ENCODE data around the gene DYNC1I1. TPM values are rescaled to one million over a fixed set of nuclear protein-coding genes. Genes with fewer than 3 reads are reported as not detected.

The DYNC1I1 gene
- polyA plus RNA-seq, 1 donor from 2014 or later, result 28.9 TPM

DNA sequence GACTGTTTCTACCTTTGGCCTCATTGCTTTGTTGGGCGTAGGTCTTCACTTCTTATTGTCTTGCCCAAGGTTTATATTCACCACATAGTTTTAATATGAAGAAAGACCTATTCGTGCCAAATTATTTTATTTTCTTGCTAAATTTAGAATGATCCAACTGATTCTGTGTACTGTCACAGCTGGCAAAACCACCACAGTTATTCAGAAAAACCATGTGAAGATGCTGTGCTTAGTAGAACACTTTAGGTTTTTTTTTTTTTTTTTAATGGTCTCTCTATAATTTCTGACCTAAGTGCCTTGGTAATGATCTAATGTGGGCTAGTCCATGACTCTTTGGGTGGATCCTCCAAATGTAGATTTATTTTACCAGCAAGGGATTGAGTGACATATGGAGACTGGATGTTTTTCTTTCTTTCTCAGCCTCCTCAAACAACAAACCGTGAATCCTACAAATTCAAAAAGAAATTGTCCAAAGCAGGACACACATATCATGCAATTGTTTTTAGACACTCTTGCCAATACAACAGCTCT is 243.8 kb downstream of the DYNC1I1 start:
- no peak overlapping the region for H3K4me3 ChIP-seq (ENCODE audit: low read length)
- TF ChIP-seq, protein P1, sequence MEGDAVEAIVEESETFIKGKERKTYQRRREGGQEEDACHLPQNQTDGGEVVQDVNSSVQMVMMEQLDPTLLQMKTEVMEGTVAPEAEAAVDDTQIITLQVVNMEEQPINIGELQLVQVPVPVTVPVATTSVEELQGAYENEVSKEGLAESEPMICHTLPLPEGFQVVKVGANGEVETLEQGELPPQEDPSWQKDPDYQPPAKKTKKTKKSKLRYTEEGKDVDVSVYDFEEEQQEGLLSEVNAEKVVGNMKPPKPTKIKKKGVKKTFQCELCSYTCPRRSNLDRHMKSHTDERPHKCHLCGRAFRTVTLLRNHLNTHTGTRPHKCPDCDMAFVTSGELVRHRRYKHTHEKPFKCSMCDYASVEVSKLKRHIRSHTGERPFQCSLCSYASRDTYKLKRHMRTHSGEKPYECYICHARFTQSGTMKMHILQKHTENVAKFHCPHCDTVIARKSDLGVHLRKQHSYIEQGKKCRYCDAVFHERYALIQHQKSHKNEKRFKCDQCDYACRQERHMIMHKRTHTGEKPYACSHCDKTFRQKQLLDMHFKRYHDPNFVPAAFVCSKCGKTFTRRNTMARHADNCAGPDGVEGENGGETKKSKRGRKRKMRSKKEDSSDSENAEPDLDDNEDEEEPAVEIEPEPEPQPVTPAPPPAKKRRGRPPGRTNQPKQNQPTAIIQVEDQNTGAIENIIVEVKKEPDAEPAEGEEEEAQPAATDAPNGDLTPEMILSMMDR (IDR thresholded peaks at IDR 0.05; ENCODE audit: poor library complexity, severe bottlenecking), result no peak
- TF ChIP-seq RAD21 (conservative IDR thresholded peaks at IDR 0.05) (no peak), MXI1 (conservative IDR thresholded peaks at IDR 0.05; ENCODE audit: poor library complexity, severe bottlenecking) (no peak), EZH2 (IDR thresholded peaks at IDR 0.05; ENCODE audit: borderline replicate concordance, insufficient read depth, low read length, poor library complexity, severe bottlenecking) (no peak), SMC3 (conservative IDR thresholded peaks at IDR 0.05; ENCODE audit: poor library complexity) (no peak), EP300 (conservative IDR thresholded peaks at IDR 0.05; ENCODE audit: poor library complexity, severe bottlenecking) (no peak), TAF1 (IDR thresholded peaks at IDR 0.05; ENCODE audit: low read depth) (no peak)
- H3K27me3 ChIP-seq (ENCODE audit: insufficient read depth, low read depth, low read length), result no peaks in the 10 kb centered on the region
- H3F3A ChIP-seq (ENCODE audit: insufficient read depth, low read length, poor library complexity, severe bottlenecking), result no peaks in the 10 kb centered on the region
- H3K9me2 ChIP-seq (ENCODE audit: insufficient read depth, low read length), result no peaks in the 10 kb centered on the region
- H3K9ac ChIP-seq (ENCODE audit: low read length), result no peak overlapping the region
- no peaks in the 10 kb centered on the region for H3K36me3 ChIP-seq (ENCODE audit: insufficient read depth, low read length)
- H3K9me3 ChIP-seq (ENCODE audit: low read length), result no peaks in the 10 kb centered on the region
- no peak overlapping the region for H2AFZ ChIP-seq (ENCODE audit: low read depth, low read length)
- no peak overlapping the region for H3K4me2 ChIP-seq (ENCODE audit: low read length)
- no peak overlapping the region for H3K27ac ChIP-seq (ENCODE audit: low read length)
- no peaks in the 10 kb centered on the region for H3K79me2 ChIP-seq (replicated peaks; ENCODE audit: insufficient read depth, low read length)
- H4K20me1 ChIP-seq (ENCODE audit: insufficient read depth), result no peaks in the 10 kb centered on the region

DNA sequence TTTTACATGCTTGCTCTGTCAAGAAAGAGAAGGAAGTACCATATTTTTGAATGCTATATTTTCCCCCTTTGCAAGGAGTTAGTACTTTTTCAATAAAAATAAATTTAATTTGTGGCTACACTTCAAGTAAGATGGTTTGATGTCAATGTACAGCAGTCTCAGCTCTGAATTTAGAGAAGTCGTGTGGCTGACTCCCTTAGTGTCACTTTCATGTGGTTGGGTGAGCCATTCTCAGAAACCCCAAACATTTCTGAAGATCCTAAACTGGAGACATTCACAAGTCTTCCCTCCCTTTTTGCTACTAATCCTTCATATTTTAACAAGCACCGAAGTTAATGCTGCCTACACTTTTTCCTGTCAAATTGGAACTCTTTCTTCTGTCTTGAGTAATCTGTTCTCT is 244.4 kb downstream of the DYNC1I1 start:
- no peaks in the 10 kb centered on the region for H3K9me2 ChIP-seq (ENCODE audit: insufficient read depth, low read length)
- no peak overlapping the region for H3K4me2 ChIP-seq (ENCODE audit: low read length)
- no peaks in the 10 kb centered on the region for H3K27me3 ChIP-seq (ENCODE audit: insufficient read depth, low read depth, low read length)
- H3K79me2 ChIP-seq (replicated peaks; ENCODE audit: insufficient read depth, low read length), result no peaks in the 10 kb centered on the region
- H3F3A ChIP-seq (ENCODE audit: insufficient read depth, low read length, poor library complexity, severe bottlenecking), result no peaks in the 10 kb centered on the region
- H3K27ac ChIP-seq (ENCODE audit: low read length), result no peak overlapping the region
- no peaks in the 10 kb centered on the region for H4K20me1 ChIP-seq (ENCODE audit: insufficient read depth)
- no peaks in the 10 kb centered on the region for H3K9me3 ChIP-seq (ENCODE audit: low read length)
- H2AFZ ChIP-seq (ENCODE audit: low read depth, low read length), result no peak overlapping the region
- TF ChIP-seq RAD21 (conservative IDR thresholded peaks at IDR 0.05), result no peak
- TF ChIP-seq MXI1 (conservative IDR thresholded peaks at IDR 0.05; ENCODE audit: poor library complexity, severe bottlenecking), result no peak
- TF ChIP-seq, protein P2, sequence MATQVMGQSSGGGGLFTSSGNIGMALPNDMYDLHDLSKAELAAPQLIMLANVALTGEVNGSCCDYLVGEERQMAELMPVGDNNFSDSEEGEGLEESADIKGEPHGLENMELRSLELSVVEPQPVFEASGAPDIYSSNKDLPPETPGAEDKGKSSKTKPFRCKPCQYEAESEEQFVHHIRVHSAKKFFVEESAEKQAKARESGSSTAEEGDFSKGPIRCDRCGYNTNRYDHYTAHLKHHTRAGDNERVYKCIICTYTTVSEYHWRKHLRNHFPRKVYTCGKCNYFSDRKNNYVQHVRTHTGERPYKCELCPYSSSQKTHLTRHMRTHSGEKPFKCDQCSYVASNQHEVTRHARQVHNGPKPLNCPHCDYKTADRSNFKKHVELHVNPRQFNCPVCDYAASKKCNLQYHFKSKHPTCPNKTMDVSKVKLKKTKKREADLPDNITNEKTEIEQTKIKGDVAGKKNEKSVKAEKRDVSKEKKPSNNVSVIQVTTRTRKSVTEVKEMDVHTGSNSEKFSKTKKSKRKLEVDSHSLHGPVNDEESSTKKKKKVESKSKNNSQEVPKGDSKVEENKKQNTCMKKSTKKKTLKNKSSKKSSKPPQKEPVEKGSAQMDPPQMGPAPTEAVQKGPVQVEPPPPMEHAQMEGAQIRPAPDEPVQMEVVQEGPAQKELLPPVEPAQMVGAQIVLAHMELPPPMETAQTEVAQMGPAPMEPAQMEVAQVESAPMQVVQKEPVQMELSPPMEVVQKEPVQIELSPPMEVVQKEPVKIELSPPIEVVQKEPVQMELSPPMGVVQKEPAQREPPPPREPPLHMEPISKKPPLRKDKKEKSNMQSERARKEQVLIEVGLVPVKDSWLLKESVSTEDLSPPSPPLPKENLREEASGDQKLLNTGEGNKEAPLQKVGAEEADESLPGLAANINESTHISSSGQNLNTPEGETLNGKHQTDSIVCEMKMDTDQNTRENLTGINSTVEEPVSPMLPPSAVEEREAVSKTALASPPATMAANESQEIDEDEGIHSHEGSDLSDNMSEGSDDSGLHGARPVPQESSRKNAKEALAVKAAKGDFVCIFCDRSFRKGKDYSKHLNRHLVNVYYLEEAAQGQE (IDR thresholded peaks at IDR 0.05; ENCODE audit: borderline replicate concordance), result no peak
- no peak for TF ChIP-seq EZH2 (IDR thresholded peaks at IDR 0.05; ENCODE audit: borderline replicate concordance, insufficient read depth, low read length, poor library complexity, severe bottlenecking)
- TF ChIP-seq EP300 (conservative IDR thresholded peaks at IDR 0.05; ENCODE audit: poor library complexity, severe bottlenecking), result no peak
- TF ChIP-seq, protein P1 (IDR thresholded peaks at IDR 0.05; ENCODE audit: poor library complexity, severe bottlenecking), result no peak
- no peak for TF ChIP-seq POLR2AphosphoS5 (IDR thresholded peaks at IDR 0.05)
- TF ChIP-seq SMC3 (conservative IDR thresholded peaks at IDR 0.05; ENCODE audit: poor library complexity), result no peak
- no peak for TF ChIP-seq TAF1 (IDR thresholded peaks at IDR 0.05; ENCODE audit: low read depth)
- H3K9ac ChIP-seq (ENCODE audit: low read length), result no peak overlapping the region
- no peaks in the 10 kb centered on the region for H3K36me3 ChIP-seq (ENCODE audit: insufficient read depth, low read length)
- H3K4me3 ChIP-seq (ENCODE audit: low read length), result no peak overlapping the region

Data from neural cell (in vitro differentiated cells).